Breast epithelium (tissue), 4 donors: Measurements from ENCODE around the gene ABCC4. TPM values are rescaled to one million over a fixed set of nuclear protein-coding genes. Genes with fewer than 3 reads are reported as not detected.

Experiments used
- DNase-seq, 2 donors: peaks; one replicate each; pipeline ENCODE4 v3.0.0-alpha.2; 2019; ENCODE audit warnings: low spot score in 2 of 2
- H3K27ac ChIP-seq, 2 donors: fragments of 200-600 bp; sonication (generic) in 1 of 2; one replicate each; pipeline ENCODE4 v1.5.1; 2016 to 2019; ENCODE audit warnings: mild to moderate bottlenecking in 1 of 2
- H3K27me3 ChIP-seq, 2 donors: fragments of 200-600 bp; sonication (generic) in 1 of 2; one replicate each; pipeline versions ENCODE4 v1.5.1 to v1.6.0; 2017 to 2019; ENCODE audit warnings: control low read depth in 1 of 2, mild to moderate bottlenecking in 1 of 2
- H3K36me3 ChIP-seq: fragments of 200-600 bp; one replicate; pipeline ENCODE4 v1.5.1; 2019
- H3K4me1 ChIP-seq, 2 donors: fragments of 200-600 bp; sonication (generic); one replicate each; pipeline ENCODE4 v1.5.1; 2016 to 2019; ENCODE audit warnings: control low read depth in 1 of 2
- H3K4me3 ChIP-seq, 3 donors: fragments of 200-600 bp; sonication (generic); 1 replicate in 2 of 3; 2 replicates in 1 of 3; pipeline ENCODE4 v1.5.1; 2016 to 2019; ENCODE audit warnings: mild to moderate bottlenecking in 3 of 3, moderate library complexity in 2 of 3
- H3K9me3 ChIP-seq, 2 donors: fragments of 200-600 bp; sonication (generic) in 1 of 2; one replicate each; pipeline ENCODE4 v1.5.1; 2016 to 2019; ENCODE audit warnings: control low read depth in 1 of 2
- CTCF ChIP-seq, 3 donors: fragments of 450-650 bp; IDR thresholded peaks; one replicate each; pipeline ENCODE4 v1.5.1; 2016 to 2017; ENCODE audit warnings: antibody characterized with exemption in 3 of 3, mild to moderate bottlenecking in 3 of 3, moderate library complexity in 3 of 3
- POLR2A ChIP-seq: fragments of 450-650 bp; IDR thresholded peaks from one replicate; pipeline ENCODE4 v1.6.1; 2016; ENCODE audit warnings: antibody characterized with exemption, mild to moderate bottlenecking, moderate library complexity
- POLR2AphosphoS5 ChIP-seq, 3 donors: sonication (generic); formaldehyde crosslinking; IDR thresholded peaks; one replicate each; pipeline ENCODE4 v1.6.1; 2017; ENCODE audit warnings: antibody characterized with exemption in 3 of 3
- intact Hi-C: fragments of 100-400 bp; cut with DNase I; formaldehyde crosslinking; loops from one replicate; pipeline ENCODE4 v1.15.1; 2023; ENCODE audit warnings: low total_unique reads
- total RNA-seq, 3 donors: library from RNA; depleted of rRNA; stranded (reverse); fragments of >200 nt; gene quantifications; one replicate each; pipeline ENCODE4 v1.1.0, GENCODE V29; 2016

Gene ABCC4
- total RNA-seq, 3 donors from 2014 or later = 4.1 to 6.2 (median 4.5) TPM

- Histone ChIP-seq H3K4me1 (no peaks in the 10 kb centered on the region), H3K27me3 (no peaks in the 10 kb centered on the region), H3K27ac (no peak overlapping the region), H3K9me3 (no peaks in the 10 kb centered on the region), H3K36me3 (no peaks in the 10 kb centered on the region), H3K4me3 (no peak overlapping the region)
- intact Hi-C loops = no loop called here
- TF ChIP-seq POLR2A = no peak
- TF ChIP-seq CTCF (IDR thresholded peaks at IDR 0.05) = no peak
- no peak for TF ChIP-seq POLR2AphosphoS5 (IDR thresholded peaks at IDR 0.05)
- DNase-seq = no peak
Measured at GRCh38 chr13:95216182-95216581, 85.1 kb downstream of the ABCC4 start.

GRCh38 chr13:95212983-95213850 is 88.0 kb downstream of the ABCC4 start:
- no peaks in the 10 kb centered on the region for H3K36me3 ChIP-seq
- H3K4me1 ChIP-seq = no peaks in the 10 kb centered on the region
- H3K27me3 ChIP-seq = no peaks in the 10 kb centered on the region
- no peaks in the 10 kb centered on the region for H3K9me3 ChIP-seq
- intact Hi-C loops = no loop called here
- no peak overlapping the region for H3K27ac ChIP-seq
- DNase-seq = no peak
- no peak overlapping the region for H3K4me3 ChIP-seq
- TF ChIP-seq POLR2AphosphoS5 (IDR thresholded peaks at IDR 0.05) = no peak

- intact Hi-C loops = no loop called here
- Histone ChIP-seq H3K36me3 (no peaks in the 10 kb centered on the region), H3K9me3 (no peaks in the 10 kb centered on the region), H3K4me1 (no peaks in the 10 kb centered on the region), H3K27ac (no peak overlapping the region), H3K27me3 (no peaks in the 10 kb centered on the region), H3K4me3 (no peak overlapping the region)
- DNase-seq = no peak
- TF ChIP-seq POLR2A (no peak), CTCF (IDR thresholded peaks at IDR 0.05) (no peak), POLR2AphosphoS5 (IDR thresholded peaks at IDR 0.05) (no peak)
Measured at GRCh38 chr13:95209109-95209508, 92.1 kb downstream of the ABCC4 start.

GRCh38 chr13:95207769-95208366 is 93.4 kb downstream of the ABCC4 start:
- TF ChIP-seq POLR2AphosphoS5 (IDR thresholded peaks at IDR 0.05) (no peak), POLR2A (no peak), CTCF (IDR thresholded peaks at IDR 0.05) (no peak)
- intact Hi-C loops = no loop called here
- no peaks in the 10 kb centered on the region for H3K27me3 ChIP-seq
- H3K9me3 ChIP-seq = no peaks in the 10 kb centered on the region
- no peak for DNase-seq
- H3K4me3 ChIP-seq = no peak overlapping the region
- no peak overlapping the region for H3K27ac ChIP-seq
- H3K4me1 ChIP-seq = no peaks in the 10 kb centered on the region
- H3K36me3 ChIP-seq = no peaks in the 10 kb centered on the region

- Histone ChIP-seq H3K9me3 (no peaks in the 10 kb centered on the region), H3K4me3 (no peak overlapping the region), H3K4me1 (no peaks in the 10 kb centered on the region), H3K27ac (no peak overlapping the region), H3K36me3 (no peaks in the 10 kb centered on the region), H3K27me3 (no peaks in the 10 kb centered on the region)
- no peak for DNase-seq
- TF ChIP-seq CTCF (IDR thresholded peaks at IDR 0.05) = no peak
- TF ChIP-seq POLR2A = no peak
- no peak for TF ChIP-seq POLR2AphosphoS5 (IDR thresholded peaks at IDR 0.05)
- intact Hi-C loops = no loop called here
Measured at GRCh38 chr13:95206116-95206515, 95.1 kb downstream of the ABCC4 start.
